SK-N-SH treated with all-trans-retinoic acid at 6 μM for 48 hours (cell line): ENCODE measurements around the gene LSM14A.
"Not testable (repeated sequence)": the region's sequence is repeated elsewhere in the genome, so short reads cannot be mapped to it uniquely, and the experiment has no call there.

Source experiments
- ATAC-seq: fragments of 200-7000 bp; cut with Tn5 transposase; 3 replicates; pipeline ENCODE4 v1.9.1; 2020; ENCODE audit warnings: mild to moderate bottlenecking, moderate library complexity
- ARNTL ChIP-seq: fragments of 450-650 bp; formaldehyde crosslinking; IDR thresholded peaks from 2 replicates; pipeline ENCODE4 v1.5.0; 2020; ENCODE audit warnings: low read depth, mild to moderate bottlenecking, moderate library complexity, borderline replicate concordance
- BACH2 ChIP-seq: fragments of 250-450 bp; sonication (Bioruptor Pico); IDR thresholded peaks from 2 replicates; pipeline ENCODE4 v1.9.0; 2021; ENCODE audit warnings: mild to moderate bottlenecking, borderline replicate concordance
- CSDC2 ChIP-seq: fragments of 250-450 bp; sonication (Bioruptor Pico); IDR thresholded peaks from 2 replicates; pipeline ENCODE4 v1.5.0; 2020; ENCODE audit warnings: mild to moderate bottlenecking, moderate library complexity
- ESRRG ChIP-seq: fragments of 250-450 bp; sonication (Bioruptor Pico); IDR thresholded peaks from 2 replicates; pipeline ENCODE4 v1.6.1; 2021; ENCODE audit warnings: mild to moderate bottlenecking
- GLIS3 ChIP-seq: fragments of 250-450 bp; sonication (Bioruptor Pico); IDR thresholded peaks from 2 replicates; pipeline ENCODE4 v1.5.0; 2020; ENCODE audit warnings: mild to moderate bottlenecking, moderate library complexity
- OSR1 ChIP-seq: fragments of 250-450 bp; sonication (Bioruptor Pico); IDR thresholded peaks from 2 replicates; pipeline ENCODE4 v1.8.0; 2022; ENCODE audit warnings: moderate library complexity, mild to moderate bottlenecking, inconsistent platforms
- PPARA ChIP-seq: fragments of 250-450 bp; sonication (Bioruptor Pico); IDR thresholded peaks from 2 replicates; pipeline ENCODE4 v1.5.0; 2020; ENCODE audit warnings: mild to moderate bottlenecking, borderline replicate concordance
- RARB ChIP-seq: fragments of 250-450 bp; sonication (Bioruptor Pico); IDR thresholded peaks from 2 replicates; pipeline ENCODE4 v1.8.0; 2021; ENCODE audit warnings: mild to moderate bottlenecking, moderate library complexity
- SNAI2 ChIP-seq: fragments of 250-450 bp; sonication (Bioruptor Pico); IDR thresholded peaks from 2 replicates; pipeline ENCODE4 v1.5.0; 2020; ENCODE audit warnings: mild to moderate bottlenecking, moderate library complexity
- TOX ChIP-seq: fragments of 250-450 bp; sonication (Bioruptor Pico); IDR thresholded peaks from 2 replicates; pipeline ENCODE4 v1.8.0; 2021; ENCODE audit warnings: mild to moderate bottlenecking, moderate library complexity, borderline replicate concordance
- ZC3H10 ChIP-seq: fragments of 250-450 bp; sonication (Bioruptor Pico); IDR thresholded peaks from 2 replicates; pipeline ENCODE4 v1.5.1; 2021; ENCODE audit warnings: mild to moderate bottlenecking, moderate library complexity
- ZFP3 ChIP-seq: fragments of 250-450 bp; sonication (Bioruptor Pico); IDR thresholded peaks from 2 replicates; pipeline ENCODE4 v1.5.0; 2020; ENCODE audit warnings: mild to moderate bottlenecking, moderate library complexity
- ZFP30 ChIP-seq: fragments of 450-650 bp; formaldehyde crosslinking; IDR thresholded peaks from 2 replicates; pipeline ENCODE4 v1.5.0; 2022; ENCODE audit warnings: mild to moderate bottlenecking, moderate library complexity
- ZNF565 ChIP-seq: fragments of 450-650 bp; formaldehyde crosslinking; conservative IDR thresholded peaks from 2 replicates; pipeline ENCODE4 v1.5.0; 2020; ENCODE audit warnings: low read depth, mild to moderate bottlenecking, moderate library complexity
- ZNF8 ChIP-seq: fragments of 450-650 bp; formaldehyde crosslinking; IDR thresholded peaks from 2 replicates; pipeline ENCODE4 v1.5.0; 2020; ENCODE audit warnings: mild to moderate bottlenecking, moderate library complexity
- TF ChIP-seq, protein P1 (sequence below): fragments of 250-450 bp; sonication (Bioruptor Pico); IDR thresholded peaks from 2 replicates; pipeline ENCODE4 v1.5.0; 2020; ENCODE audit warnings: mild to moderate bottlenecking, moderate library complexity
- TF ChIP-seq, protein P2 (sequence below): fragments of 250-450 bp; sonication (Bioruptor Pico); IDR thresholded peaks from 2 replicates; pipeline ENCODE4 v1.5.1; 2021; ENCODE audit warnings: mild to moderate bottlenecking, moderate library complexity
- TF ChIP-seq, protein P3 (sequence below): fragments of 250-450 bp; sonication (Bioruptor Pico); IDR thresholded peaks from 2 replicates; pipeline ENCODE4 v1.8.0; 2020; ENCODE audit warnings: mild to moderate bottlenecking, moderate library complexity, borderline replicate concordance

Gene LSM14A

DNA sequence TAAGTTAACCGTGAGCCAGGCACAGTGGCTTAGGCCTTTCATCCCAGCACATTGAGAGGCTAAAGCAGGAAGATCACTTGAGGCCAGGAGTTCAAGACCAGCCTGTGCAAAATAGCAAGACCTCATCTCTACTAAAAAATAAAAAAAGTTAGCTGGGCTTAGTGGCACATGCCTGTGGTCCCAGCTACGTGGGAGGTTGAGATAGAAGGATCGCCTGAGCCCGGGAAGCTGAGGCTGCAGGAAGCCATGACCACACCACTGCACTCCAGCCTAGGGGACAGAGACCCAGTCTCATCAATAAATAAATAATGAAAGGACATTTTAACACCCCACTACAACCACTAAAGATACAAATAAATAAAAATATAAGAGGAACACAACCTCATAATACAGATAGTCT is 21.6 kb downstream of the LSM14A start:
- ATAC-seq = no peak
- no peak for TF ChIP-seq TOX (CRISPR knock-in tag)
- TF ChIP-seq, all 23 proteins: peak for 0

DNA sequence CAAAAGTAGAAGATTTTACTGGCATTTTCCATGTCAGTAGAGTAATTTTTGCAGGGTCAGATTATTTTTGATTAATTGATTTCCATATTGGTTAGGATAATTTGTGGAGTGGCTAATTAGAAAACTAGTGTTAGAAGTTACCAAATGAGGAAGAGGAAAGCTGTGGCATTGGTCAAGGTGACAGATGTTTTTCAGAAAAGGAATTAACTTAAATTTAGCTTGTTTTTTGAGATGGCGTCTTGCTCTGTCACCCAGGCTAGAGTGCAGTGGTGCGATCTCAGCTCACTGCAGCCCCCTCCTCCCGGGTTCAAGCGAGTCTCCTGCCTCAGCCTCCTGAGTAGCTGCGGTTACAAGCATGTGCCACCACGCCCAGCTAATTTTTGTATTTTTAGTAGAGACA is 28.8 kb downstream of the LSM14A start:
- TF ChIP-seq ARNTL (CRISPR knock-in tag) (no peak), ZNF565 (CRISPR knock-in tag) (no peak)
- ATAC-seq = no peak

DNA sequence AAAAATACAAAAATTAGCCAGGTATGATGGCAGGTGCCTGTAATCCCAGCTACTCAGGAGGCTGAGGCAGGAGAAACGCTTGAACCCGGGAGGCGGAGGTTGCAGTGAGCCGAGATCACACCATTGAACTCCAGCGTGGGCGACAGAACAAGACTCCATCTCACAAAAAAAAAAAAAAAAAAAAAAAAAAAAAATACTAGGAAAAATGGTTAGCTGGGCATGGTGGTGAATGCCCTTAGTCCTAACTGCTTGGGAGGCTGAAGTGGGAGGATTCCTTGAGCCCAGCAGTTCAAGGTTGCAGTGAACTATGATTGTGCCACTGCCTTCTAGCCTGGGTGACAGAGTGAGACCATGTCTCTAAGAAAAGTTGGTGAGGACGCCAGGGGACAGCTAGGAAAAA is 33.0 kb downstream of the LSM14A start:
- not testable (repeated sequence) for ATAC-seq

DNA sequence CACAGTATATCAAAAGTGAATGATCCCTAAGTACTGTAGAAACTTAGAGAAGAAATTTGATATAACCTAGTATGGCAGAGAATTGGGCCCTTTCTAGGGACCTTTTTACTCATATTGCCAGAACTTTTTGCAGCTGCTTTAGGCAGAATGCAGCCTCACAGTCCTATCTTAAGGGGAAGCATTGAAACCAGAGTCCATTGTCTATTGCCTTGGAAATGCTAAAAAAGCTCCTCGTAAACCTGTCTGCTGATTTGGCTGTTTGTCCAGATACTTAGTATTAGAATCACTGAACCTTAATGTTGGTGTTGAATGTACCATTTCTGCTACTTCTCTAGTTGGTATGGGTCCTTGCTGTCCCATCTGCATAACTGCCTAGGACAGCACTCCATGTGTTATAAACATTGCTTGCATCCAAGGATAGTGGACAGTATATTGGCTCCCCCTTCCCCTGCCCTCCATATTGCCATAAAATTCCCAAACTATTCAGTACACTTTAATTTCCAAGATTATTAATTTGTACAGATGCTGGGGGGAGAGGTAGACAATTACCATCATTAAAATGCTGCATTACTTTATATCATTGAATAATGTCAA is 36.1 kb downstream of the LSM14A start:
- TF ChIP-seq ZNF8 (CRISPR knock-in tag) (no peak), SNAI2 (CRISPR knock-in tag) (no peak), OSR1 (CRISPR knock-in tag) (no peak), PPARA (CRISPR knock-in tag) (no peak), GLIS3 (no peak), ZFP30 (CRISPR knock-in tag) (no peak), ESRRG (no peak), ZFP3 (CRISPR knock-in tag) (no peak), CSDC2 (no peak)
- TF ChIP-seq, protein P1, sequence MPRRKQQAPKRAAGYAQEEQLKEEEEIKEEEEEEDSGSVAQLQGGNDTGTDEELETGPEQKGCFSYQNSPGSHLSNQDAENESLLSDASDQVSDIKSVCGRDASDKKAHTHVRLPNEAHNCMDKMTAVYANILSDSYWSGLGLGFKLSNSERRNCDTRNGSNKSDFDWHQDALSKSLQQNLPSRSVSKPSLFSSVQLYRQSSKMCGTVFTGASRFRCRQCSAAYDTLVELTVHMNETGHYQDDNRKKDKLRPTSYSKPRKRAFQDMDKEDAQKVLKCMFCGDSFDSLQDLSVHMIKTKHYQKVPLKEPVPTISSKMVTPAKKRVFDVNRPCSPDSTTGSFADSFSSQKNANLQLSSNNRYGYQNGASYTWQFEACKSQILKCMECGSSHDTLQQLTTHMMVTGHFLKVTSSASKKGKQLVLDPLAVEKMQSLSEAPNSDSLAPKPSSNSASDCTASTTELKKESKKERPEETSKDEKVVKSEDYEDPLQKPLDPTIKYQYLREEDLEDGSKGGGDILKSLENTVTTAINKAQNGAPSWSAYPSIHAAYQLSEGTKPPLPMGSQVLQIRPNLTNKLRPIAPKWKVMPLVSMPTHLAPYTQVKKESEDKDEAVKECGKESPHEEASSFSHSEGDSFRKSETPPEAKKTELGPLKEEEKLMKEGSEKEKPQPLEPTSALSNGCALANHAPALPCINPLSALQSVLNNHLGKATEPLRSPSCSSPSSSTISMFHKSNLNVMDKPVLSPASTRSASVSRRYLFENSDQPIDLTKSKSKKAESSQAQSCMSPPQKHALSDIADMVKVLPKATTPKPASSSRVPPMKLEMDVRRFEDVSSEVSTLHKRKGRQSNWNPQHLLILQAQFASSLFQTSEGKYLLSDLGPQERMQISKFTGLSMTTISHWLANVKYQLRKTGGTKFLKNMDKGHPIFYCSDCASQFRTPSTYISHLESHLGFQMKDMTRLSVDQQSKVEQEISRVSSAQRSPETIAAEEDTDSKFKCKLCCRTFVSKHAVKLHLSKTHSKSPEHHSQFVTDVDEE (CRISPR knock-in tag) = no peak
- TF ChIP-seq, protein P2, sequence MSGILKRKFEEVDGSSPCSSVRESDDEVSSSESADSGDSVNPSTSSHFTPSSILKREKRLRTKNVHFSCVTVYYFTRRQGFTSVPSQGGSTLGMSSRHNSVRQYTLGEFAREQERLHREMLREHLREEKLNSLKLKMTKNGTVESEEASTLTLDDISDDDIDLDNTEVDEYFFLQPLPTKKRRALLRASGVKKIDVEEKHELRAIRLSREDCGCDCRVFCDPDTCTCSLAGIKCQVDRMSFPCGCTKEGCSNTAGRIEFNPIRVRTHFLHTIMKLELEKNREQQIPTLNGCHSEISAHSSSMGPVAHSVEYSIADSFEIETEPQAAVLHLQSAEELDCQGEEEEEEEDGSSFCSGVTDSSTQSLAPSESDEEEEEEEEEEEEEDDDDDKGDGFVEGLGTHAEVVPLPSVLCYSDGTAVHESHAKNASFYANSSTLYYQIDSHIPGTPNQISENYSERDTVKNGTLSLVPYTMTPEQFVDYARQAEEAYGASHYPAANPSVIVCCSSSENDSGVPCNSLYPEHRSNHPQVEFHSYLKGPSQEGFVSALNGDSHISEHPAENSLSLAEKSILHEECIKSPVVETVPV (CRISPR knock-in tag) = no peak
- TF ChIP-seq, protein P3, sequence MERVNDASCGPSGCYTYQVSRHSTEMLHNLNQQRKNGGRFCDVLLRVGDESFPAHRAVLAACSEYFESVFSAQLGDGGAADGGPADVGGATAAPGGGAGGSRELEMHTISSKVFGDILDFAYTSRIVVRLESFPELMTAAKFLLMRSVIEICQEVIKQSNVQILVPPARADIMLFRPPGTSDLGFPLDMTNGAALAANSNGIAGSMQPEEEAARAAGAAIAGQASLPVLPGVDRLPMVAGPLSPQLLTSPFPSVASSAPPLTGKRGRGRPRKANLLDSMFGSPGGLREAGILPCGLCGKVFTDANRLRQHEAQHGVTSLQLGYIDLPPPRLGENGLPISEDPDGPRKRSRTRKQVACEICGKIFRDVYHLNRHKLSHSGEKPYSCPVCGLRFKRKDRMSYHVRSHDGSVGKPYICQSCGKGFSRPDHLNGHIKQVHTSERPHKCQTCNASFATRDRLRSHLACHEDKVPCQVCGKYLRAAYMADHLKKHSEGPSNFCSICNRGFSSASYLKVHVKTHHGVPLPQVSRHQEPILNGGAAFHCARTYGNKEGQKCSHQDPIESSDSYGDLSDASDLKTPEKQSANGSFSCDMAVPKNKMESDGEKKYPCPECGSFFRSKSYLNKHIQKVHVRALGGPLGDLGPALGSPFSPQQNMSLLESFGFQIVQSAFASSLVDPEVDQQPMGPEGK (CRISPR knock-in tag) = no peak

DNA sequence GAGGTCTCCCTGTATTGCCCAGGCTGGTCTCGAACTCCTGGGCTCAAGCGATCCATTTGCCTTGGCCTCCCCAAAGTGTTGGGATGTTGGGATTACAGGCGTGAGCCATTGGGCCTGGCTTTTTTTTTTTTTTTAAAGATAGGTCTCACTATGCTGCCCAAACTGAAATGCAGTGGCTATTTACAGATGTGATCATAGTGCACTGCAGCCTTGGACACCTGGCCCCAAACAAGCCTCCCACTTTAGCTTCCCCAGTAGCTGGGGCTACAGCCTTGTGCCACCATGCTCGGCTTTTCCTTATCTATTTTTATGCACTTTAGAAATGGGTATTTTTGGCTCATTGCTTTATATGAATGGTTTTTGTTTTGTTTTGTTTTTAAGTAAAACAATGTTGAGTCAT is 37.4 kb downstream of the LSM14A start:
- no peak for ATAC-seq

More for the DNA sequence above, 36.1 kb downstream of the LSM14A start:
- no peak for ATAC-seq

More for the DNA sequence above, 37.4 kb downstream of the LSM14A start:
- TF ChIP-seq, protein P2 (CRISPR knock-in tag) = no peak
- TF ChIP-seq BACH2 = no peak
- TF ChIP-seq ARNTL (CRISPR knock-in tag) = no peak
- TF ChIP-seq RARB = no peak
- TF ChIP-seq, protein P3 (CRISPR knock-in tag) = no peak
- TF ChIP-seq ZC3H10 (CRISPR knock-in tag) = no peak
- no peak for TF ChIP-seq GLIS3
- no peak for TF ChIP-seq OSR1 (CRISPR knock-in tag)
- TF ChIP-seq ZNF565 (CRISPR knock-in tag) = no peak
- no peak for TF ChIP-seq ESRRG
